ENCODE data around the gene CNGA2.
A peak's percentile ranks its signal among the peaks of the same experiment; 100 is the strongest.

The CNGA2 gene

DNA sequence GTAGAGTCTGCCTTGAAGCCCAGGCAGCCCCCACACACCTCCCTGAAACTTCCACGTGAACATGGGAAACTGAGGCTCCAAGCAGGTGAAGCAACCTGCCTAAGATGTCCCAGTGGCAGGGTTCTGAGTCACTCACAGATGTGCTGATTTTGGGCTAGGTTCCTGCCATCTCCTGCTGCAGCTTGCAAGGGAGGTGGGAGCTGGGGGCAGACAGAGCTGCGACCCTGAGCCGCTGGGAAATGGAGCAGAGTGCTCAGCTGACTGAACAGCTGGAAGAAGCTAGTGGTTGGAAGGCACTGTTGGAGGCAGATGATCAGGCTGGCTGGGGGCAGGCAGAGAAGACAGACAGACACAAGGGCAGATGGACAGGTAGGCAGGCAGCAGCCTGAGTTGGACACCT lies 22.3 kb upstream of the CNGA2 start:
- DNase-seq (no peak), ATAC-seq (no peak)

DNA sequence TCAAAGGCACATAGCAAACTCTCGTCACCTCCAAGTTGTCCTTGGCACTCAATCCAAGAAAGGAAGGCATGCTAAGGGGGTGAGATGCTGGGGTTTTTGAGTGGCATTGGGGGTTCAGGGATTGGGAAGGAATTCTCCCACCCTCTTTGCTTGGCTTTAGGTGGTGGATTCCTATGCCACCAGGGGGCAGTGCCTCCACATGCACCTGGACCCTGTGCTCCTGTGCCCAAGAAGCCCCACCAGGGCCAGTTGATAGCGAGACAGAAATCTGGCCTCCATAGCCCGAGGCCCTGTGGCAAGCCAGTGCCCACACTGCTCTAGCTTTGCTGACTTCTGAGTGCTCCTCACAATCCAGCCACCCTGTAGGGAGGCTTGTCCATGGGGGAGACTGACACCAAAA lies 20.7 kb upstream of the CNGA2 start:
- ATAC-seq (no peak), DNase-seq (peak; percentile 14)

DNA sequence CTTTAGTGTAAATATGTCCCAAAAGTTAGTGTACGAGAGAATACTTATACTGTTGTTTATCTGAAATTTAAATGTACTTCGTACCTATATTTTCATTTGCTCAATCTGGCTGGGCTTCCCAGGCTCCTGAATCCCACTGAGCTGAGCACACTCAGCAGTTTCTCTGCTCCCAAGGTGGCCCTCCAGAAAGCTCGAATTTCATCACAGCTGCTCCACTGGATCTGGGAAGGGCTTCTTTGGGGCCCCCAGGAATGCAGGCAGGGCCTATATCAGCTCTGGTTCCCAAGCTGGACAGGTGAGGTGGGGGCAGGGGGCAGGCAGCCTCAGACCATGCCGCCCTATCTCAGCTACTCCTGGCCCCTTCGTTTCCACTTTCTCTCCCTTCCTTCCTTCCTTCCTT lies 20.2 kb upstream of the CNGA2 start:
- ATAC-seq = no peak
- no peak for DNase-seq

DNA sequence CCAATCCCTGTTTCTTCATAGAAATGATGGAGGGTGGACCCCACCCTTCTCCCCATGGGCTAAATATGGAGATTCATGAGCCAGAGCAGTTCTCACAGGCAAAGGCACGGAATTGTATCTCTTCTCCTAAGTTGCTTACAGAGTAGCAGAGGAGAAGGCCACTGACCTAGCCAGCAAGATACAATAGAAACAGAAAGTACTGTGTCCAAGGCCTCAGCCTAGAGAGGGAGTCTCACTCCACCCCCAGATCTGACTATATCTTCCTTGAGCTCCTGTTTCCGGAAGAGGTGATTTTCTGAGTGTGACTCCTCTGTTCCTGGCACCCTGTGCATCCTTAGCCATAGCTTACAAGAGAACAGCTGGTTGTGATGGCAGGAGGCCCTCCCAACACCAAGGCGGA lies 18.8 kb upstream of the CNGA2 start, which contains the start of gene FATE1:
FATE1 (plus strand) TSS at position 284 of the 400 bp plus-strand sequence; CDS start at position 369, 85 bp downstream.
- DNase-seq (no peak), ATAC-seq (no peak)

DNA sequence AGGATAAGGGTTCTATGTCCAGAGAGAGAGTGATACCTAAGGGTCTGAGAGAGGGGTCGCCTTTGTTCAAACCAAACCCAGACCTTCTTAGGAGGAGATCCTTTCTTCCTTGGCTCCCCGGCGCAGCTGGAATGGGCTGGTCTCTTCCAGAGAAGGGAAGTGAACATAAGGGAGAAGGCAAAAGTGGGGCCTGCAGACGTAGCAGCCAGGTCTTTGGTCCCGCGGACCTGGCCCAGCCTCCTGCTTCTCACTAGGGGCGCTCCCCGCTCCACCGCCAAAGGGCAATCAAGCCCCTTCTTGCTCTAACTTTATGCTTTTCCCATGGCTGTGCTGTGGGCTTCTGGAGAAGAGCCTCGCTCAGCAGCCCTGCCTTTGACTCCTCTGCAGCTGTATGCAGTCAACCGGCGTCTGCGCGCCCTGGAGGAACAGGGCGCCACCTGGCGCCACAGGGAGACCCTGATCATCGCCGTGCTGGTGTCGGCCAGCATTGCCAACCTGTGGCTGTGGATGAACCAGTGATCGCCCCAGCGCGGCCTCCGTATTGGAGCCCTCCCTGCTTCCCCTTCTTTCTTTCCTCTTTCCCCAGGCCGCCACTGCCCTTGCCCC lies 12.2 kb upstream of the CNGA2 start:
- DNase-seq (peak; percentile 3), ATAC-seq (no peak)

DNA sequence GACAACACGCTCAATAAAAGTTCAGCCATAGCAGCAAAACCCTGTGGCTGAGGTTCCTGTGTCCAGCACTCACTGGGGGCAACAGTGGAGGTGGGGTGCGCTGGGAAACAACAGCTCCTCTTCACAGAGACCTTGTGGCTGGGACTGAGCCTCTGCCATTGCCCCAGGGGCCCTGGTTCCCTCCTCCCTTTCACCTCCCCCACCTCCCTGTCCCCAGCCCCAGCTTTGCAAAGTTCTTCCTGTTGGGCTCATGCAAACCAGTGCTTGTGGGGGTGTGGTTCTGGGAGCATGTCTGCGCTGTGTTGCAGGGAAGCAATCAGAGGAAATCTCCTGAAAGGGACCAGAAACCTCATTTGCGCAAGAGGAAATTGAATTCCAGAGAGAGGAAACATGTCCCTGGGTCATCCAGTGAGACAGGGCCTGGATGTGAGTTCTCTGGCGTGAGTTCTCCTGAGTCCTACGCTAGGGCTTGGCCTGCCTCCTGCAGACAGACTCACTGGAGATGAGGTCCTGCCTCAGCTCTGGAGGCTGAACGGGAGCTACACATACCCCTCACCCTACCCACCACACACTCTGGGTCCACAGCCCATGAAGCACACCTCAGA lies 11.3 kb upstream of the CNGA2 start:
- ATAC-seq = no peak
- DNase-seq = no peak

DNA sequence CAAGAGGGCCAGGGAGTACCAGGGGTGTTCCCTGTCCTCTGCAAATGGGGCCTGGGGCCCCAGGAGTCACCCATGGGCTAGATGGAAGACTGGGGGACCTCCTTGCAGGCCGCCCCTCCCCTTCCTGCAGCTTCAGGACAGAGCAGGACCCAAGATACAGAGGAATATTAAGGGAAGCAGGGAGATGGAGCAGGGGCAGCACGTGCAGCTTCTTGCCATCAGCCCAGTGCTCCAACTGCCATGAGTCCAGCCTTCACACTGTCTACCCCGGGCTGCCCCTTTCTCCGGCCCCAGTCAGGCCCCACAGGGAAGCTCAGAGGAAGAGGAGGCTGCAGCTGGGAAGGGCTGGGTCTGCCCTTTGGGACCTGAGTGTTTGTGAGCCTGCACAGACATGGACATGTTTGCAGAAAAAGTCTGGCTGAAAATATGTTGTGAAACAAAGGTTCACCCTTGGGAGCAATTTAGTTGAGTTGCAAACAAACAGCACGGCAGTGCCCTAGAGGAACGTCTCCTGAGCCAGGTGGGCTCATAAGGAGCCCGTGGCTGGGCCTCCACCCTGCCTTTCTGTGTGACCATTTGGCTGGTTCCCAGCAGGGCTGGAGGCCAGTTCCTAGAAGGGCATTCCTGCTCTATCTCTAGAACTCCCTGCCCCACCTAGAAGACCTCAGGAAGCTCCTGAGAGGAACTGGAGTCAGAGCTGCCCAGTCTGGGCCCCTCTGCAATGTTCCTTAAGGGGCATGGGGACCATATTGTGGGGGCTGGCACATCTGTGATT lies 9.8 kb upstream of the CNGA2 start:
- ATAC-seq (no peak), DNase-seq (no peak)

DNA sequence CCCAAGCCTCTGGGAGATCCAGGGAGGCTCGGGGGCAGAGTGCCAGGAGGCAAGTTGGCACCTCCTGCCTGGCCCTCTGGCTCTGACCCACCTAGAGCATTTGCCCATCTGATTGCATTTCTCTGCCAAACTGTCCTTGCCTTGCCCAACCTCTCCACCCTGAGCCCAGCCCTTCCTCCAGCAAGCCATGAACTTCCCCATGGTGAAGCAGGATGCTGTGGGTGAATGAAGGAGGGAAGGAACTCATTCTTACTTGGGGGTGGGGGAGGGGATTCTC lies 9.3 kb upstream of the CNGA2 start:
- DNase-seq (no peak), ATAC-seq (no peak)

DNA sequence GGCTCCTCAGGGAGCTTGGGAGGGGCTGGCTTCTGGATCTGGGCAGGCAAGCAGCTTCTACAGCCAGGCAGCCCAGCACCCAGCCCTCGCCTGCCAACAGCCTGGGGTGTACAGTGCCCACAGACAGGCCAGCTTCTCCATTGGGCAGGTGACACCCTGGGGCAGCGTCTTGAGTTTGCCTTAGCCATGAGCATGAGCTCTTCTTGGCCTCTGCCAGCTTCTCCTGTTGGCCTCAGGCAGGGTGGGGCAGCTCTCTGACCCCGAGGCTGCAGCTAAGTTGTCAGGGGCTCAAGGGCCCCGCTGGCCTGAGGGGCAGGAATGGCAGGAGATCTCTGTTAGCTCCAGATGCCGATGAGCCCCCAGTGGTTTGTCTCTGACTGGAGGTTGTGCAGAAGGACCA lies 7.8 kb upstream of the CNGA2 start:
- ATAC-seq = no peak
- DNase-seq = no peak

DNA sequence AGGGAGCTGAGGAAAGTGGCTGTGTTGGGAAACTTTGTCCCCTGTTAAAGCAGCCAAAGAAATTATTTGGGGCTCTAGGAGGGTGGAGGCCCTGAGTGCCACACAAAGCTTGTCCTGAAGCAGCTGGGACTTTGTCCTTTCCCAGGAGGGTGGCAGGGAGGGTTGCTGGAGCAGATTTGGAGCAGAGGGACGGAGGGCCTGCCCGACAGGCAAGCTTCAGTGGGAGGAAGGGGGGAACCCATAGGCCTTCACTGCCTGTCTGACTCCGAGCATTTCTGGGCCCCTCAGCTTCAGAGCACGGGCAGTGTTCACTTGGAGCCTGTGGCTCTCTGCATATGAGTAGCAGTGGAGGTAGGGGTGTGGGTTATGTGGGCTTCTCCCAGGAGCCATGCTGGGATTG lies 7.2 kb upstream of the CNGA2 start:
- DNase-seq = no peak
- no peak for ATAC-seq

DNA sequence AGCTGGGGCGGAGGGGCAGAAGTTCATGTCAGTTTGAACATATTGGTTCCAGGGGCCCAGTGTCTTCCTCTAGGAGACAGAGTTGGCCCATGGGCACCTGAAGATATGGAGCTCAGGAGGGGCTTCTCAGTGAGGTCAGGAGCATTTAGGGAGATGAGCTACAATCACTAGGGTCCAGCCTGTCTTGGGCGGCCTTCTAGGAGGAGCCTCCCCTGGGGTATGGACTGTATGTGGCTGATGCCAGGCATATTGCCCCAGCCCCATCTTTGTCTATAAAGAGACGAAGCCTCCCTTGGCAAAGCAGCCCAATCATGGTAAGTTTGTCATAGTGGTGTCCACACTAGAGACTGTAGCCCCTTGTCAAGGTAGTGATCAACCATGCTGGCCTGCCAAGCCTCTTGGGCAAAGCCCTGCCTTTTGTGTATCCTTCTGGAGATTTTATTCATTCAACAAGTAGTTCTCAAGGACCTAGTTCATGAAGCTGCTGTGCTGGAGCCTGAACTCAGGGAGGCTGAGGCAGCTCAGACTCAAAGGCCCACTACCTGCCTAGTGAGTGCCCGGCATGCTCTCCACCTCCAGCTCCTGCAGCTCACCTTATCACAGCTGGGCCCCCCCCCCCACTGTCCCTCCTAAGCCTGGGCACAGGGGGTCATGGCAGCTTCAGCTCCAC lies 5.4 kb upstream of the CNGA2 start:
- ATAC-seq (no peak), DNase-seq (no peak)

DNA sequence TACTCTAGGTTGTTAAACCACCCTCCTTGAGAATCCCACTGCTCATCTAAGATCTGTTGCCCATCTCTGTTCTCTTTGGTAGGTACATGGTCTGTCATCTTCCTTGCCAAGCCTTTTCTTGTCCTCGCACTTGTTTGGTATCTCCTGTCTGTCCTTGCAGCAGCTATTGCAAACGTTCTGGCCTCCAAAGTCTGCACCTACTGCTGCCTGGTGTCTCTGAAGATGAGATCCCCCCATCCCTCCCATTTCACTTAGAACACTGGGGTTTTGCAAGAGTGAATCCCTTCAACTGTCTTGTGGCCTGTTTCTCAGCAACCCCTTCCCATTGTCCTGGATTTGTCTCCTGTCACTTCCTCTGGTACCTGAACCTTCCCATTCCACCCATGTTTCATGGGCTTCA lies 673 bp downstream of the CNGA2 start:
- ATAC-seq (no peak), DNase-seq (no peak)

DNA sequence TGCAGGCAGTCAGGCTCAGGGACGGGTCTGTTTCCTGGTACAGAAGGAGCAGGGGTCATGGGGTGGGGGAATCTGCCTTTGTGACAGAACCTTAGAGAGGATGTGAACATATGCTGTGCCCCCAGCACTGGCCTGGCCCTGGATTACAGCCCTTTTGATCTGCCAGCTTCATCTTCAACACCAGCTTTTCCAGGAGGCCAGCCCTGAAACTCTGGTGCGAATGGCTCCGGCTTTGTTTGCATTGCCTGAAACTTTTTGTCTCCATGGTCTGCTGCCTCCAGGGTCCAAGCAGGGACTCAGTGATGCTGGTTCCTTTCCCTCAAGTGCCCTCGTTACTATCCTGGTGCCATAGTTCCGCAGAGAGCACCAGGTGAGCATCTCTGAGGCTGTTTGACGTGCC lies 2.1 kb downstream of the CNGA2 start:
- ATAC-seq = no peak
- DNase-seq = no peak

DNA sequence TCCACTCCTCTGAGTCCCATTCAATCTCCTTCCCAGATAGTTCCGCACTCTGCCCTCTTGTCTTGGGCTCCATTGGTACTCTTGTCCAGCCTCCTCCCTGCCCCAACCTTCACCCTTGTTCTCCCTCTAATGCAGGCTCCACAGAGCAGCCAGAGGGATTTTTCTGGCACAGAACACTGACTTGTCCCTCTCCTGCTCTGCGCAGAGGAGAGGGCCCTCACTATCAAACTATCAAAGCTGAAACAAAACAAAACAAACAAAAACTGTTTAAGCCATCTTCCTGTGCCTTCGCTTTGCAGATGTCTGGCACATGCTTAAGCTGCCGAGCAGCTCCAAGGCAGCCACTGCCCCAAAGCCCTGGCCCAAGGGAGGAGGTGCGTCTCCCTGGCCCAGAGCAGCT lies 2.9 kb downstream of the CNGA2 start:
- no peak for ATAC-seq
- no peak for DNase-seq

DNA sequence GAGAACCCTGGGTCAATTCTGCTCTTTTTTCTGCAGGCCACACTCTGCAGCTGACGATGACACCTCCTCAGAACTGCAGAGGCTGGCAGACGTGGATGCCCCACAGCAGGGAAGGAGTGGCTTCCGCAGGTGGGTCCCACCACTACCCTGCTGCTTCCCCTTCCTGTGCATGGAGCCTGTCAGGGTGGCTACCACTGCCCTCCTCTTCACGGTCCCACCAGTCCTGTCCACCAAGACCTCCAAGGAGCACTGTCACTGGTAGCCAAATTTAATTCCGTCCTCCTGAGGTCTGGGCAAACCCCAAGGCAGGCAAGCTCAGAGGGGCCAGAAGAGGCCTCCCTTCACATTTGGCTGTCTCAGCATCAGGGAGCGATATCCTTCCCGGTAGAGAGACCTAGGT lies 4.2 kb downstream of the CNGA2 start:
- no peak for ATAC-seq

DNA sequence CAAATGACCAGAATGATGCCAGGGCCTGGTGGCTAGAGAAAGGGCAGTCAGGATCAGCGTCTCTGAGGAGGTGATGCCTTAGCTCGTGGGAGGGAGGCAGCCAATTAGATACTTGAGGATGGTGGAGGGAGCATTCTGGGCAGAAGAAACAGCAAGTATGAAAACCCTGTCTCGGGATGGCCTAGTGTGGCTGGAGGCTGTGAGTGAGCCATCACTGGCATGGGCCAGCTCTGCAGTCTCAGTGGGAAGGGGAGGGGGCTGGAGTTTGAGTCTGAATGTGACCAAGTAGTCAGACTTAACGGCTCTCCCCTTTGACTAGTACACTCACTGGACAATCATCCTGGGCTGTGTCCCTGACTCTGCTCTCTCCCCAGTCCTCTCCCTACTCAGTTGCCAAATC lies 7.1 kb downstream of the CNGA2 start:
- DNase-seq (no peak), ATAC-seq (no peak)

More for the DNA sequence above, 4.2 kb downstream of the CNGA2 start:
- DNase-seq = no peak

DNA sequence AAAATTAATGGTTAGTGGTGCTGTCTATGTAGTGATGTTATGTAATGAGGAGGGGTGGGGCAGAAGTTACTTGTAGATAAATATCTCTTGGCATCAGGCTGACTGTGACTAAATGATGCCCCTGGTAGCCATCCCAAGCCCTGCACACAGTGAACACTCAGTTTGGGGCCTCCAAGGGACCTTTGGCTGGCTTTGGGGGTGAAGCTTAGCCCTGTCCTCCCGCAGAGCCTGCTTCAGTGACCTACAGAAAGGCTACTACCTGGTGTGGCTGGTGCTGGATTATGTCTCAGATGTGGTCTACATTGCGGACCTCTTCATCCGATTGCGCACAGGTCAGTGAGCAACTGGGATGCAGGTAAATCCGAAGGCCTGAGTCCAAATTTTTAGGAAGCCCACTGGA lies 7.8 kb downstream of the CNGA2 start:
- DNase-seq (no peak), ATAC-seq (no peak)

DNA sequence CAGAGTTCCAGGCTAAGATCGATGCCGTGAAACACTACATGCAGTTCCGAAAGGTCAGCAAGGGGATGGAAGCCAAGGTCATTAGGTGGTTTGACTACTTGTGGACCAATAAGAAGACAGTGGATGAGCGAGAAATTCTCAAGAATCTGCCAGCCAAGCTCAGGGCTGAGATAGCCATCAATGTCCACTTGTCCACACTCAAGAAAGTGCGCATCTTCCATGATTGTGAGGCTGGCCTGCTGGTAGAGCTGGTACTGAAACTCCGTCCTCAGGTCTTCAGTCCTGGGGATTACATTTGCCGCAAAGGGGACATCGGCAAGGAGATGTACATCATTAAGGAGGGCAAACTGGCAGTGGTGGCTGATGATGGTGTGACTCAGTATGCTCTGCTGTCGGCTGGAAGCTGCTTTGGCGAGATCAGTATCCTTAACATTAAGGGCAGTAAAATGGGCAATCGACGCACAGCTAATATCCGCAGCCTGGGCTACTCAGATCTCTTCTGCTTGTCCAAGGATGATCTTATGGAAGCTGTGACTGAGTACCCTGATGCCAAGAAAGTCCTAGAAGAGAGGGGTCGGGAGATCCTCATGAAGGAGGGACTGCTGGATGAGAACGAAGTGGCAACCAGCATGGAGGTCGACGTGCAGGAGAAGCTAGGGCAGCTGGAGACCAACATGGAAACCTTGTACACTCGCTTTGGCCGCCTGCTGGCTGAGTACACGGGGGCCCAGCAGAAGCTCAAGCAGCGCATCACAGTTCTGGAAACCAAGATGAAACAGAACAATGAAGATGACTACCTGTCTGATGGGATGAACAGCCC lies 9.3 kb downstream of the CNGA2 start:
- ATAC-seq = no peak

DNA sequence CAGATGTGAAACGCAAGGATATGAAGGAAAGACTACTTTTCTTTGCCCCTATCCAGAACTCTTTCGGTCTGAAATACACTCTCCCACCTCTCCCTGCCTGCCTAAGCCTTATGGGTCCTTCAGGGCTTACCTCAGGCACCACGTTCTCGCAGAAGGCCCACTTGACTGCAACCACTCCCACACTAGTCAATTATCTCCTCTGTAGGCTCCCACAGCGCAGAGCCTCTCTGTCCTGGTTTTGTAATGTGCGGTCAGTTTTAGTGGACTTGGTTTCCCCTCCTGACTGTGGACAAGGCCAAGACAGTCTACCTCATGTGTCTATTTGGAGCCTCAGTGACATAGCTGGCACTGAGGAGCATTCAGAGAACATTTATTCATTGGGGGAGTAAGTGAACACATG lies 11.1 kb downstream of the CNGA2 start:
- ATAC-seq (no peak), DNase-seq (no peak)

More for the DNA sequence above, 9.3 kb downstream of the CNGA2 start:
- DNase-seq = no peak

DNA sequence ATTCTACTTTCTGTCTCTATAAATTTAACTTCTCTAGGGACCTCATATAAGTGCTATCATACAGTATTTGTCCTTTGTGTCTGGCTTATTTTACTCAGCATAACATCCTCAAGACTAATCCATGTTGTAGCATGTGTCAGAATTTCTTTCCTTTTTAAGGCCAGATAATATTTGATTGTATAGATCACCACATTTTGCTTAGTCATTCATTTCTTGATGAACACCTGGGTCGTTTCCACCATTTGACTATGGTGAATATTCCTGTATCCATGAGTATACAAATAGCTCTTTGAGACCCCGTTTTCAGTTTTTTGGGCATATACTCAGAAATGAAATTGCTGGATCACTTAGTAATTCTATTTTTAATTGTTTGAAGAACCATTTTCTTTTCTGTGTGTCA lies 12.0 kb downstream of the CNGA2 start:
- ATAC-seq = no peak
- no peak for DNase-seq

DNA sequence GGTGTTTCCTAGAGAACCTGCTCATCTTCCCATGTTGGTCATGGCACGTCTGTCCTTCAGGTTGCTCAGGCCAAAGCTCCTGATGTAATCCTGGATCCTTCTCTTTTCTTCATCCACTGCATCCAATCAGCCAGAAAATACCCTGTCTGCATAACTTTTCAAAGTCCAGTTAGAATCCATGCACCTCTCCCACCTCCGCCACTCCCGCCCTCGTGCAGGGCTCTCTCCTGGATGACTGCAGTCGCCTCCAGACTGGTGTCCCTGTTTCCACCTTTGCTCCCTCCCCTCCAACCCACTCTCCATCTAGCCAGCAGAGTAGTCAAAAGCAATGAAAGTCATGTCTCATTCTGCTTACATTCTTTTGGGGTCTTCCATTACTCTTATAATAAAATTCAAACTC lies 16.0 kb downstream of the CNGA2 start:
- ATAC-seq = no peak
- DNase-seq = no peak

DNA sequence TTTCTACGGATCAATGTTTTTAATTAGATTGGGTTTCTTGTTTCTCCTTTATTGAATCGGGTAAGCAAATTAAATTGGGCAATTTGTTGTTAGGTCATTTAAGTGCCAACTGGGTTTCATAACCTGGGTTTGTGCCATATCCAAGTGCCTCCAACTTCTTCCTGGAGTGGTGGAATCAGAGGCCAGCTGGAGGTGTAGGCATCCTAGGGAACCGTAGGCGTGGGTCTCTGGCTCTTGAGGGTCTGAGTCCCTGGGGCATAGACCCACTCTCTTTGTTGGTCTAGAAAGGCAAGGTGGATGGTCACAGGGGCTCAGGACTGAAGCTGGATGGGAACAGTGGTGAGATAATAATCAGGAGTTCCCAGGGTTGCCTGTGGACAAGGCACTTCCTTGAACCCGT lies 18.3 kb downstream of the CNGA2 start:
- ATAC-seq = no peak
- DNase-seq = no peak

Data from stimulated activated naive CD8-positive, alpha-beta T cell treated with anti-CD3 and anti-CD28 coated beads, Interleukin-15, Interleukin-2, amounts not matched to agents 100 U/mL and 50 U/mL, for 24 hours (primary cell).